HEK293T (cell line): ENCODE measurements around the gene DBF4.

Source experiments
- CTCF ChIA-PET: fragments of 350-600 bp; formaldehyde crosslinking; extraction: SDS; loops from one replicate; lab custom pipeline; 2021; ENCODE audit warnings: antibody characterized with exemption, inconsistent platforms; lab: Yijun Ruan, JAX
- POLR2A ChIA-PET: fragments of 350-600 bp; formaldehyde crosslinking; extraction: SDS; loops from one replicate; lab custom pipeline; 2020; ENCODE audit warnings: antibody characterized with exemption, inconsistent platforms; lab: Yijun Ruan, JAX
- DNase-seq: peaks from one replicate; pipeline ENCODE4 v3.0.0; 2012; ENCODE audit warnings: mixed read lengths; ENCODE audit errors: extremely low spot score
- BHLHE40 ChIP-seq: fragments of 450-650 bp; IDR thresholded peaks from 2 replicates; pipeline ENCODE4 v1.6.1; 2016; ENCODE audit warnings: mild to moderate bottlenecking, moderate library complexity, borderline replicate concordance
- CTBP1 ChIP-seq: fragments of 450-650 bp; IDR thresholded peaks from 2 replicates; pipeline ENCODE4 v1.6.1; 2016; ENCODE audit warnings: borderline replicate concordance
- FOXK2 ChIP-seq: fragments of 450-650 bp; IDR thresholded peaks from 2 replicates; pipeline ENCODE4 v1.6.1; 2016; ENCODE audit warnings: mild to moderate bottlenecking
- FOXM1 ChIP-seq: fragments of 450-650 bp; IDR thresholded peaks from 2 replicates; pipeline ENCODE4 v1.6.1; 2017; ENCODE audit warnings: mild to moderate bottlenecking, borderline replicate concordance
- L3MBTL2 ChIP-seq: fragments of 450-650 bp; conservative IDR thresholded peaks from 2 replicates; pipeline ENCODE4 v1.6.1; 2016; ENCODE audit warnings: mild to moderate bottlenecking
- LEF1 ChIP-seq: fragments of 450-650 bp; IDR thresholded peaks from 2 replicates; pipeline ENCODE4 v1.6.1; 2017; ENCODE audit warnings: mild to moderate bottlenecking, borderline replicate concordance
- PKNOX1 ChIP-seq: fragments of 450-650 bp; IDR thresholded peaks from 2 replicates; pipeline ENCODE4 v1.6.1; 2016
- TARDBP ChIP-seq: fragments of 450-650 bp; IDR thresholded peaks from 2 replicates; pipeline ENCODE4 v1.6.1; 2016
- ZNF384 ChIP-seq: fragments of 450-650 bp; IDR thresholded peaks from 2 replicates; pipeline ENCODE4 v1.6.1; 2016

DBF4 gene

GRCh38 chr7:87948371-87948770, 72.1 kb downstream of the DBF4 start:
- DNase-seq, result no peak
- TF ChIP-seq TARDBP (no peak), CTBP1 (no peak), L3MBTL2 (no peak), ZNF384 (no peak), FOXM1 (no peak), PKNOX1 (no peak), BHLHE40 (no peak), FOXK2 (no peak), LEF1 (no peak)
- CTCF ChIA-PET, result no interaction called here
- POLR2A ChIA-PET, result no interaction called here
